G401.6 (cell line): ENCODE results near the gene ZNF232.
"Not testable (repeated sequence)": the region's sequence is repeated elsewhere in the genome, so short reads cannot be mapped to it uniquely, and the experiment has no call there.

Experiments
- FAIRE-seq: peaks from 2 replicates; lab custom pipeline; 2012; peaks lifted over from hg19 to GRCh38; lab: Jason Lieb, UNC

The ZNF232 gene

DNA sequence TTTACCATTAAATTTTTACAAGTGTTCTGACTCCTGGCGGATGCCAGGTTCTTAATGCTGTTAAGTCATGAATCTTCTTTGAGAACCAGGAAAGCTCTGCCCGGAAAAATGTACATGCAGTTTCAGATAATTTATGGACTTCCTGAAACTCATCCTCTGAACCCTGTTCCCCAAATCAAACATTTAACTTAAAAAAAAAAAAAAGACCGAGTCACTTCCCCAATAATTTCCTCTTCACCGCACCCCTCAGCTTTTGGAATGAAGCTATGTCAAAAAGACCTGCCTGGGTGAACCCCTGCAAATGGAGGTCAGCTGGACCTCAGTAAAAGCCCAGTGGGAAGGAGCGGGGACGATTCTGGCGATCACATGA, 15.0 kb downstream of the ZNF232 start:
- FAIRE-seq, result no peak

DNA sequence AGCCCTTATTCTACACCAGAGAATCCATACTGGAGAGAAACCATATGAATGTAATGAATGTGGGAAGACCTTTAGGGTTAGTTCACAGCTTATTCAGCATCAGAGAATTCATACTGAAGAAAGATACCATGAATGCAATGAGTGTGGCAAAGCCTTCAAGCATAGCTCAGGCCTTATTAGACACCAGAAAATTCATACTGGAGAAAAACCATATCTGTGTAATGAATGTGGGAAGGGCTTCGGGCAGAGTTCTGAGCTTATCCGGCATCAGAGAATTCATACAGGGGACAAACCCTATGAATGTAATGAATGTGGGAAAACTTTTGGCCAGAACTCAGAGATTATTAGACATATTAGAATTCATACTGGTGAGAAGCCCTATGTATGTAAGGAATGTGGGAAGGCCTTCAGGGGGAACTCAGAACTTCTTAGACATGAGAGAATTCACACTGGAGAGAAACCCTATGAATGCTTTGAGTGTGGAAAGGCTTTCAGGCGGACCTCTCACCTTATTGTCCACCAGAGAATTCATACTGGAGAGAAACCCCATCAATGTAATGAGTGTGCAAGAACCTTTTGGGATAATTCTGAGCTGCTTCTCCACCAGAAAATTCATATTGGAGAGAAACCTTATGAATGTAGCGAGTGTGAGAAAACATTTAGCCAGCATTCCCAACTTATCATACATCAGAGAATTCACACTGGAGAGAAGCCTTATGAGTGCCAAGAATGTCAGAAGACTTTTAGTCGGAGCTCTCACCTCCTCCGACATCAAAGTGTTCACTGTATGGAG, 19.3 kb downstream of the ZNF232 start:
- no peak for FAIRE-seq

DNA sequence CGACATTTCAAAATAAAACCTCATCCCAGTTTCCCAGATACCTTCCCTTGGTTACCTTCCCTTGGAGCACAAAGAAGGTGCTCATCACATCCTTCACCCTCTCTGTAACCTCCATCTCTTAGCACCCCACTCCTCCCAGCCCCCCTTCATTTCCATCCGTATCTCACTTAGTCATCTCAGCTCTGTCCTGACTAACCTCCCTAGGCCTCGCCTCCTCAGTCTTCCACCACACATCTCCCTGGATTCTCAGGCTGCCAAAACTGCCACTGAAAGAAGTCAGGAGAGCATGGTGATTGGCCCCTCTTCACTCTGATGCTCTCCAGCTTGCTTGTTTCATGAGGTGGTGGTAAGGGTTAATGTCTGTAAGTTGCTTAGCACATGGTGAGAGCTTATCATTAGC, 31.1 kb downstream of the ZNF232 start:
- FAIRE-seq, result no peak

DNA sequence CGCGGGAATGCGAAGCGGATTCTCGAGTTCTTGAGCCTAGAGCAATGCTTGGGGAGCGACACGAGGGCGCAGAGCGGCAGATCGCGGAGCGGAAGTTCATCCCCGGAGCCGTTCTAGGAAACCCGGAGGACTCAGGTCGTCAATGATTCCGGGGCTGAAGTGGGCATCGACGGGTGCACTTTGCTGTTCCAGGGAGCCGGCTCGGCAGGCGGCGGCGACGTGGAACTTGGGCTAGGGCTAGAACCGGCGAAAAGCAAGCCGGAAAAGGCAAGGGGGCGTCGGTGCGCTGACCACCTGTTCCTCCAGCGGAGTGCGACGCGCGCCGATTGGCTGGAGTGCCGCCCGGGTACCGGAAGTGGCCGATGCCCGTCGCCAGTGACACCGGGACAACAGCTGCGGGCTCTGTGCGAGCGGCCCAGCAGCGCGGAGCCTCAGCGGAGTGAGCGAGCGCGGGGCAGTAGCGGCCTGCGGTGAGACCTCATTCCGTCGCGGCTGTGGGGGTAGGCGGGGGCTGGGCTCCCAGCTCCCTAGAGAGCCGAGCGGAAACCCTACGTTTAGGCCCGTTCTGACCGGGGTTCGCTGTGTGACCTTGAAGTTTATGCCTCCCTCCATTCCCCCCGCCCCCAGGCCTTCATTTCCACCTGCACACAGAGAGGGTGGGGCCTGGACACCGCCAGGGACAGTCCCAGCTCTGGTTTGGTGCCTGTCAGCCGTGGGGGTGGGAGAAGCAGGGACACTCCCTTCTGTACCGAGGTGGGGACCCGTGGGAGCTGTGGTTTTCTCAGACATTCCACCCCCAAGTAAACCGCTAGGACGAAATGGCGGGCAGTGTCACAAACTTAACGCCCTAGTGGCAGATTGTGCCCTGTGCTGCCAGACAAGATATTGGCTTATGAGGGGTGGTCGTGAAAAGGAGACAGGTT, 33.3 kb downstream of the ZNF232 start, which contains the start of gene ZFP3:
Gene ZFP3 (plus strand): TSS at position 362 of the 923 bp plus-strand sequence. CDS start 13,038 bp downstream, outside the sequence.
- no peak for FAIRE-seq

- no peak for FAIRE-seq
Observed at GRCh38 chr17:5077781-5078105, 33.9 kb downstream of the ZNF232 start.

GRCh38 chr17:5077275-5077674, 34.4 kb downstream of the ZNF232 start:
- FAIRE-seq, result not testable (repeated sequence)

DNA sequence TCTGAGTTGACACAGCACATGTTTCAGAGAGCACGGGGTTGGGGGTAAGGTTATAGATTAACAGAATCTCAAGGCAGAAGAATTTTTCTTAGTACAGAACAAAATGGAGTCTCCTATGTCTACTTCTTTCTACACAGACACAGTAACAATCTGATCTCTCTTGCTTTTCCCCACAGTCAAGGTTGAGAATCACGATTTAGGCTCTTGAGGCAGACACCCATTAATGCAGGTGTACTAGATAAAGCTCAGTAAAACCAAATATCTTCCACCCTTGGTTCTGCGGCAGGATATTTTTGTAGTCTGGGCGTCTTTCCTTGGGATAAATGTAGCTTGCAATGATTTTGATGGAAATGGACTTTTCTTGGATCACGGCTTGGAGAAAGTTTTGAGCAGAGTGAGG, 36.2 kb downstream of the ZNF232 start:
- FAIRE-seq, result not testable (repeated sequence)

DNA sequence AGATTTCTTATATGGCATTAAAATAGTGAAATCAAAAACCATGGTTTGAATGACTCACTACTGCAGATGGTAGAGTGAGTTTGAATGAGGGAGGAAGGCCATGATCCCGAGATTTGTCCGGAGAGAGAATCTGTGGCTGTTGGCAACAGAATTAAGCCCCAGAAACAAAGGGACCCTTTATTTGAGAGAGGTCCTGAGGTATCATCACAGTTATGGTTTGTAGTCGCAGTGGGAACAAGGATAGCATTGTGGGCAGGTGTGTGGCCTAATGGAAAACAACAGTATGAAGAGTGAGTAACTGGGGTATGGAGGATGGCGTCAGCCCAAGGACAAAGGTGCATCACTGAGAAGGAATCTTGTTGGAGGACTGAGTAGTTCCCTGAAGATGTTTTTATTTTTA, 42.0 kb downstream of the ZNF232 start:
- FAIRE-seq, result no peak

GRCh38 chr17:5068236-5068635, 43.4 kb downstream of the ZNF232 start:
- no peak for FAIRE-seq

GRCh38 chr17:5065227-5065744, 46.4 kb downstream of the ZNF232 start:
- no peak for FAIRE-seq
